Measurements from ENCODE around the gene METRN.

- TF ChIP-seq CTCF (conservative IDR thresholded peaks at IDR 0.05 in 1 of 2, IDR thresholded peaks at IDR 0.05 in 1 of 2; ENCODE audit: low read depth in 1 of 2, low read length in 2 of 2): no peak
- no peak for TF ChIP-seq EZH2 (IDR thresholded peaks at IDR 0.05; ENCODE audit: low read length, missing control alignments)
Measured at GRCh38 chr16:716768-717325, 1.9 kb downstream of the METRN start.

Measured in fibroblast of lung (primary cell).